H1 (cell line): Measurements from ENCODE around the gene NR0B1. TPM values are rescaled to one million over a fixed set of nuclear protein-coding genes. Genes with fewer than 3 reads are reported as not detected.

Source experiments
- CBX5 ChIP-seq: fragments of 300-800, 300-1000 bp; sonication (generic); IDR thresholded peaks from 2 replicates; pipeline ENCODE4 v1.7.1; 2016; ENCODE audit warnings: antibody characterized with exemption, low read length, low read depth
- CBX8 ChIP-seq: fragments of 300-800, 300-1000 bp; sonication (generic); IDR thresholded peaks from 2 replicates; pipeline ENCODE4 v1.7.1; 2016; ENCODE audit warnings: low read depth, low read length, borderline replicate concordance
- E2F6 ChIP-seq: IDR thresholded peaks from 2 replicates; pipeline ENCODE4 v1.6.1; 2012; ENCODE audit warnings: inconsistent platforms
- EGR1 ChIP-seq: IDR thresholded peaks from 2 replicates; pipeline ENCODE4 v1.6.1; 2011; ENCODE audit warnings: low read depth, low read length, borderline replicate concordance
- HDAC2 ChIP-seq, 2 experiments: fragments of 300-600 bp in 1 of 2; sonication (generic) in 1 of 2; IDR thresholded peaks; 2 replicates each; pipeline ENCODE4 v1.6.1; 2011 to 2012; ENCODE audit warnings: low read depth in 2 of 2, low read length in 2 of 2, mild to moderate bottlenecking in 2 of 2, moderate library complexity in 2 of 2, borderline replicate concordance in 1 of 2, inconsistent platforms in 1 of 2
- NANOG ChIP-seq: IDR thresholded peaks from 2 replicates; pipeline ENCODE4 v1.6.1; 2011; ENCODE audit warnings: low read length, low read depth, mild to moderate bottlenecking, inconsistent platforms; ENCODE audit not compliant: insufficient read depth, poor library complexity, severe bottlenecking
- TCF12 ChIP-seq: IDR thresholded peaks from 2 replicates; pipeline ENCODE4 v1.6.1; 2011; ENCODE audit warnings: low read depth, mild to moderate bottlenecking, low read length
- polyA plus RNA-seq, 7 experiments: library from polyadenylated mRNA; depleted of rRNA in 3 of 7; stranded (reverse) in 5 of 7; unstranded in 2 of 7; fragments of >200 nt in 5 of 7; fragments of 200-250 nt in 2 of 7; gene quantifications; 1 replicate in 5 of 7; 2 replicates in 1 of 7; 4 replicates in 1 of 7; pipeline versions ENCODE4 v1.2.1 to v1.2.3, GENCODE V29; 2011 to 2013; ENCODE audit warnings: missing spikeins in 2 of 7, mixed read lengths in 2 of 7
- total RNA-seq: library from RNA; stranded (reverse); fragmentation: NEBNext Ultra II Directional; extraction: Animal tissue kit (Norgen Biotek cat#: 25700); gene quantifications from 2 replicates; pipeline ENCODE4 v1.2.1, GENCODE V29; 2021
- TF ChIP-seq, protein P1 (sequence below): IDR thresholded peaks from 2 replicates; pipeline ENCODE4 v1.6.1; 2012; ENCODE audit warnings: low read length, inconsistent platforms

The NR0B1 gene
- total and polyA plus RNA-seq, 2 of the 8 experiments (the other 6 are each of a cell fraction or from before 2014, with no cell fraction given), result 0.24 to 0.26 TPM

- TF ChIP-seq, protein P1, sequence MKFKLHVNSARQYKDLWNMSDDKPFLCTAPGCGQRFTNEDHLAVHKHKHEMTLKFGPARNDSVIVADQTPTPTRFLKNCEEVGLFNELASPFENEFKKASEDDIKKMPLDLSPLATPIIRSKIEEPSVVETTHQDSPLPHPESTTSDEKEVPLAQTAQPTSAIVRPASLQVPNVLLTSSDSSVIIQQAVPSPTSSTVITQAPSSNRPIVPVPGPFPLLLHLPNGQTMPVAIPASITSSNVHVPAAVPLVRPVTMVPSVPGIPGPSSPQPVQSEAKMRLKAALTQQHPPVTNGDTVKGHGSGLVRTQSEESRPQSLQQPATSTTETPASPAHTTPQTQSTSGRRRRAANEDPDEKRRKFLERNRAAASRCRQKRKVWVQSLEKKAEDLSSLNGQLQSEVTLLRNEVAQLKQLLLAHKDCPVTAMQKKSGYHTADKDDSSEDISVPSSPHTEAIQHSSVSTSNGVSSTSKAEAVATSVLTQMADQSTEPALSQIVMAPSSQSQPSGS, result no peak
- TF ChIP-seq CBX8 (no peak), CBX5 (no peak), NANOG (no peak), E2F6 (no peak), EGR1 (no peak), TCF12 (no peak), HDAC2 (IDR thresholded peaks at IDR 0.05; ENCODE audit: borderline replicate concordance in 1 of 2, low read depth in 2 of 2, low read length in 2 of 2) (no peak)
These were observed 1.4 kb upstream of the NR0B1 start (continued) for GRCh38 chrX:30310429-30311206.
